H9 (cell line): ENCODE results near the gene PLCH1. TPM values are rescaled to one million over a fixed set of nuclear protein-coding genes. Genes with fewer than 3 reads are reported as not detected.

Source experiments
- DNase-seq: peaks from one replicate; pipeline ENCODE4 v3.0.0-alpha.2; 2017
- H2AFZ ChIP-seq: one replicate; pipeline ENCODE4 v1.6.1; 2013; ENCODE audit warnings: mild to moderate bottlenecking, low read length, control low read depth, moderate library complexity
- H2AK5ac ChIP-seq: 2 replicates; pipeline ENCODE4 v1.6.1; 2013; ENCODE audit warnings: low read length, control low read depth, mixed read lengths; ENCODE audit not compliant: insufficient read length
- H2BK120ac ChIP-seq: one replicate; pipeline ENCODE4 v1.6.1; 2013; ENCODE audit warnings: low read depth, mild to moderate bottlenecking, low read length, control low read depth, inconsistent platforms; ENCODE audit not compliant: poor library complexity, severe bottlenecking
- H2BK12ac ChIP-seq: 2 replicates; pipeline ENCODE4 v1.6.1; 2013; ENCODE audit warnings: low read length, control low read depth, mixed read lengths, low read depth; ENCODE audit not compliant: insufficient read length
- H2BK15ac ChIP-seq: 2 replicates; pipeline ENCODE4 v1.6.1; 2013; ENCODE audit warnings: low read depth, low read length, control low read depth
- H2BK20ac ChIP-seq: one replicate; pipeline ENCODE4 v1.6.1; 2013; ENCODE audit warnings: low read depth, mild to moderate bottlenecking, low read length, control low read depth, inconsistent platforms; ENCODE audit not compliant: poor library complexity, severe bottlenecking
- H2BK5ac ChIP-seq: 2 replicates; pipeline ENCODE4 v1.6.1; 2013; ENCODE audit warnings: low read length, control low read depth, mixed read lengths; ENCODE audit not compliant: insufficient read length
- H3K14ac ChIP-seq: 2 replicates; pipeline ENCODE4 v1.6.1; 2013; ENCODE audit warnings: low read length, control low read depth; ENCODE audit not compliant: insufficient read depth
- H3K18ac ChIP-seq: 2 replicates; pipeline ENCODE4 v1.6.1; 2013; ENCODE audit warnings: low read depth, mild to moderate bottlenecking, mixed read lengths, low read length, control low read depth; ENCODE audit not compliant: insufficient read length
- H3K23ac ChIP-seq: 2 replicates; pipeline ENCODE4 v1.6.1; 2013; ENCODE audit warnings: low read length, control low read depth, mixed read lengths, low read depth; ENCODE audit not compliant: insufficient read length
- H3K23me2 ChIP-seq: 2 replicates; pipeline ENCODE4 v1.6.1; 2013; ENCODE audit warnings: low read depth, mild to moderate bottlenecking, mixed read lengths, low read length, control low read depth; ENCODE audit not compliant: insufficient read length, poor library complexity, severe bottlenecking
- H3K27ac ChIP-seq: 2 replicates; pipeline ENCODE4 v1.5.1; 2013; ENCODE audit warnings: low read length, control low read depth, mixed read lengths, low read depth; ENCODE audit not compliant: insufficient read length
- H3K27me3 ChIP-seq: 2 replicates; pipeline ENCODE4 v1.6.1; 2013; ENCODE audit warnings: low read length, control low read depth, inconsistent platforms; ENCODE audit not compliant: insufficient read depth
- H3K4ac ChIP-seq: 2 replicates; pipeline ENCODE4 v1.6.1; 2013; ENCODE audit warnings: low read depth, mild to moderate bottlenecking, control low read depth, inconsistent platforms, low read length, moderate library complexity
- H3K4me1 ChIP-seq: 2 replicates; pipeline ENCODE4 v1.6.1; 2013; ENCODE audit warnings: low read length, control low read depth, inconsistent platforms; ENCODE audit not compliant: insufficient read depth
- H3K4me2 ChIP-seq: 2 replicates; pipeline ENCODE4 v1.6.1; 2013; ENCODE audit warnings: low read length, control low read depth, mixed read lengths; ENCODE audit not compliant: insufficient read length, insufficient read depth
- H3K56ac ChIP-seq: 2 replicates; pipeline ENCODE4 v1.6.1; 2013; ENCODE audit warnings: low read depth, mild to moderate bottlenecking, mixed read lengths, low read length, control low read depth; ENCODE audit not compliant: insufficient read length
- H3K79me1 ChIP-seq: 2 replicates; pipeline ENCODE4 v1.6.1; 2013; ENCODE audit warnings: low read depth, mild to moderate bottlenecking, moderate library complexity, low read length, control low read depth, inconsistent platforms; ENCODE audit not compliant: insufficient read depth, poor library complexity, severe bottlenecking
- H3K79me2 ChIP-seq: 2 replicates; pipeline ENCODE4 v1.6.1; 2013; ENCODE audit warnings: low read length, control low read depth, inconsistent platforms; ENCODE audit not compliant: insufficient read depth
- H3K9ac ChIP-seq: 2 replicates; pipeline ENCODE4 v1.6.1; 2013; ENCODE audit warnings: low read length, control low read depth, mixed read lengths; ENCODE audit not compliant: insufficient read length; ENCODE audit errors: extremely low read depth
- H3K9me3 ChIP-seq: one replicate; pipeline ENCODE4 v1.6.1; 2013; ENCODE audit warnings: low read depth, low read length, inconsistent platforms; ENCODE audit not compliant: control insufficient read depth
- H3T11ph ChIP-seq: one replicate; pipeline ENCODE4 v1.6.1; 2013; ENCODE audit warnings: mild to moderate bottlenecking, low read length, control low read depth, inconsistent platforms
- H4K20me1 ChIP-seq: one replicate; pipeline ENCODE4 v1.6.1; 2013; ENCODE audit not compliant: control insufficient read depth, insufficient read length, insufficient read depth
- H4K5ac ChIP-seq: 2 replicates; pipeline ENCODE4 v1.6.1; 2013; ENCODE audit warnings: low read depth, mild to moderate bottlenecking, mixed read lengths, low read length, control low read depth; ENCODE audit not compliant: insufficient read length
- H4K8ac ChIP-seq: replicated peaks from 2 replicates; pipeline ENCODE4 v1.6.1; 2013; ENCODE audit warnings: low read length, control low read depth, mixed read lengths, low read depth; ENCODE audit not compliant: insufficient read length
- H4K91ac ChIP-seq: 2 replicates; pipeline ENCODE4 v1.6.1; 2013; ENCODE audit warnings: low read depth, mild to moderate bottlenecking, moderate library complexity, mixed read lengths, low read length, control low read depth; ENCODE audit not compliant: insufficient read length
- H3K27ac Mint-ChIP-seq, 3 experiments: 2 replicates in 2 of 3; 3 replicates in 1 of 3; pipeline ENCODE4 v1.8.0; 2020 to 2021; ENCODE audit warnings: mixed read lengths in 3 of 3, mild to moderate bottlenecking in 1 of 3, moderate library complexity in 1 of 3
- H3K27me3 Mint-ChIP-seq: 2 replicates; pipeline ENCODE4 v1.8.0; 2021; ENCODE audit warnings: low read depth, mild to moderate bottlenecking, moderate library complexity, mixed read lengths
- H3K36me3 Mint-ChIP-seq, 3 experiments: 2 replicates in 2 of 3; 3 replicates in 1 of 3; pipeline ENCODE4 v1.8.0; 2020 to 2021; ENCODE audit warnings: low read depth in 3 of 3, mixed read lengths in 3 of 3; ENCODE audit not compliant: insufficient read depth in 1 of 3
- H3K4me1 Mint-ChIP-seq, 2 experiments: 2 replicates each; pipeline ENCODE4 v1.8.0; 2020; ENCODE audit warnings: mixed read lengths in 2 of 2
- H3K4me3 Mint-ChIP-seq, 2 experiments: 2 replicates in 1 of 2; 3 replicates in 1 of 2; pipeline ENCODE4 v1.8.0; 2020 to 2021; ENCODE audit warnings: mild to moderate bottlenecking in 2 of 2, mixed read lengths in 2 of 2, moderate library complexity in 1 of 2
- H3K9me3 Mint-ChIP-seq, 2 experiments: 2 replicates in 1 of 2; 3 replicates in 1 of 2; pipeline ENCODE4 v1.8.0; 2020; ENCODE audit warnings: mild to moderate bottlenecking in 2 of 2, mixed read lengths in 2 of 2, moderate library complexity in 1 of 2
- CTCF ChIP-seq: fragments of 200-600 bp; sonication (generic); conservative IDR thresholded peaks from 3 replicates; pipeline ENCODE4 v1.8.0; 2021; ENCODE audit warnings: antibody characterized with exemption, mild to moderate bottlenecking
- WGBS: extraction: QIAGEN DNeasy Blood & Tissue Kit; methylation state at CpG from one replicate; pipeline ENCODE4 v1.1.7; 2013; ENCODE audit warnings: missing lambda C conversion rate, low lambda C conversion rate, mixed read lengths; ENCODE audit not compliant: insufficient read length; ENCODE audit errors: extremely low coverage; 5-methylcytosine and 5-hydroxymethylcytosine counted together
- total RNA-seq: library from RNA; stranded (reverse); gene quantifications from 2 replicates; pipeline ENCODE4 v1.2.1, GENCODE V29; 2021

The PLCH1 gene
- total RNA-seq, 1 experiment from 2014 or later, result 19.0 TPM

DNA sequence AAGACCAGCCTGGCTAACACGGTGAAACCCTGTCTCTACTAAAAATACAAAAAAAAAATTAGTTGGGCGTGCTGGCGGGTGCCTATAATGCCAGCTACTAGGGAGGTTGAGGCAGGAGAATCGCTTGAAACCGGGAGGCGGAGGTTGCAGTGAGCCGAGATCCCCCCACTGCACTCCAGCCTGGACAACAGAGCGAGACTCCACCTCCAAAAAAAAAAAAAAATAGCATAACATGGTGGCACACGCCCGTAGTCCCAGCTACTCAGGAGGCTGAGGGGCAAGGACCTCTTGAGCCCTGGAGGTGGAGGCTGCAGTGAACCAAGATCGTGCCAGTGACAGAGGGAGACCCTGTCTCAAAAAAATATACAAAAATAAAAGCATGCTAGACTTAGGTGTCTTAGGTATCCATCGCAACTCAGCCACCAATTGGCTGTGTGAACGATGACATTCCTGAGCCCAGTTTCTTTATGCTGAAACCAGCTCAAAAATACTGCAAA is 6.2 kb downstream of the PLCH1 start:
- Histone ChIP-seq H3T11ph (no peak overlapping the region), H3K4me2 (no peak overlapping the region), H4K8ac (no peak overlapping the region), H4K20me1 (no peaks in the 10 kb centered on the region), H2BK15ac (no peak overlapping the region), H3K27ac (no peak overlapping the region), H3K9me3 (no peaks in the 10 kb centered on the region), H3K27me3 (no peaks in the 10 kb centered on the region), H3K23ac (no peak overlapping the region), H3K4ac (no peak overlapping the region), H4K91ac (no peak overlapping the region), H3K79me1 (no peaks in the 10 kb centered on the region), H2AK5ac (no peak overlapping the region), H2AFZ (no peak overlapping the region), H3K56ac (no peak overlapping the region), H2BK5ac (no peak overlapping the region), H3K9ac (no peak overlapping the region), H2BK20ac (no peak overlapping the region), H3K79me2 (no peaks in the 10 kb centered on the region; the same call in 1 of the 2 replicates), H3K23me2 (peaks cover under 1% of the 10 kb centered on the region), H3K18ac (no peak overlapping the region), H2BK12ac (no peak overlapping the region), H3K4me1 (no peaks in the 10 kb centered on the region), H3K14ac (no peak overlapping the region), H4K5ac (no peak overlapping the region), H2BK120ac (no peak overlapping the region)
- Mint-ChIP-seq H3K4me1 (peaks cover 27 to 34% of the 10 kb centered on the region in 2 experiments), H3K27ac (no peak overlapping the region; a peak in 1 of 7 replicates), H3K27me3 (no peaks in the 10 kb centered on the region), H3K36me3 (peaks cover 3 to 4% (median 3%) of the 10 kb centered on the region in 3 experiments; a peak in 5 of 7 replicates), H3K9me3 (no peaks in the 10 kb centered on the region; a peak in 1 of 5 replicates), H3K4me3 (no peak overlapping the region)
- no peak for TF ChIP-seq CTCF
- no peak for DNase-seq
- WGBS, result no CpG with 5 or more reads among the region's 13 CpGs
